ENCODE results near the gene KLLN. TPM values are rescaled to one million over a fixed set of nuclear protein-coding genes. Genes with fewer than 3 reads are reported as not detected.
"Not testable (repeated sequence)": the region's sequence is repeated elsewhere in the genome, so short reads cannot be mapped to it uniquely, and the experiment has no call there.

The KLLN gene
- total and polyA plus RNA-seq, 2 of the 13 experiments (the other 11 are each of a cell fraction or from before 2014, with no cell fraction given): 0.08 to 0.44 TPM

- TF ChIP-seq ZBTB4 (CRISPR knock-in tag; IDR thresholded peaks at IDR 0.05; ENCODE audit: borderline replicate concordance): no peak
- no peak; the same call in 1 of the 2 replicates for TF ChIP-seq MIER3 (CRISPR knock-in tag; IDR thresholded peaks at IDR 0.05; ENCODE audit: borderline replicate concordance)
- TF ChIP-seq ZNF776 (CRISPR knock-in tag; IDR thresholded peaks at IDR 0.05): peak; percentile 42; the same call in 1 of the 2 replicates
- TF ChIP-seq BORCS8-MEF2B (CRISPR knock-in tag; IDR thresholded peaks at IDR 0.05): peak; percentile 78
- no peak for TF ChIP-seq DMTF1 (CRISPR knock-in tag; IDR thresholded peaks at IDR 0.05)
- no peak for TF ChIP-seq NCOA5 (CRISPR knock-in tag; IDR thresholded peaks at IDR 0.05)
- no peak for TF ChIP-seq IKZF1 (IDR thresholded peaks at IDR 0.05)
- TF ChIP-seq PAWR (CRISPR knock-in tag; IDR thresholded peaks at IDR 0.05; ENCODE audit: borderline replicate concordance): no peak
- TF ChIP-seq MYNN (CRISPR knock-in tag; IDR thresholded peaks at IDR 0.05; ENCODE audit: low read depth): no peak
- TF ChIP-seq KLF9 (CRISPR knock-in tag; IDR thresholded peaks at IDR 0.05; ENCODE audit: low read depth): no peak
- peak; percentile 82 for TF ChIP-seq ZBTB44 (CRISPR knock-in tag; IDR thresholded peaks at IDR 0.05)
- 0 out of 2 replicates have a peak, but pooled peaks have one; percentile 57 for TF ChIP-seq ZNF343 (CRISPR knock-in tag; IDR thresholded peaks at IDR 0.05)
- TF ChIP-seq NCOA1 (CRISPR knock-in tag; IDR thresholded peaks at IDR 0.05): no peak
- peak; percentile 66; the same call in 1 of the 2 replicates for TF ChIP-seq ZNF747 (CRISPR knock-in tag; IDR thresholded peaks at IDR 0.05; ENCODE audit: borderline replicate concordance)
Observed at GRCh38 chr10:87863053-87863943, at the start of gene KLLN, which contains the start of gene PTEN (continued).

GRCh38 chr10:87903396-87903795, 40.1 kb upstream of the KLLN start:
- ATAC-seq; H4K20me1 ChIP-seq (ENCODE audit: insufficient read depth, low read length); CTCF ChIA-PET (ENCODE audit: low intra/inter-chr PET ratio, low total read pairs); H3K9me3 ChIP-seq (ENCODE audit: low read length); DNase-seq (ENCODE audit: low spot score); POLR2A ChIA-PET; H3K4me1 ChIP-seq (ENCODE audit: insufficient read depth, low read length); BruUV-seq (replicated peaks); H3K27ac ChIP-seq (ENCODE audit: extremely low read length, insufficient read depth, low read length); H3K4me3 ChIP-seq (replicated peaks in 1 of 3; ENCODE audit: insufficient read depth in 1 of 3, low read depth in 2 of 3, low read length in 3 of 3); H3K27me3 ChIP-seq (ENCODE audit: control insufficient read depth in 1 of 2, insufficient read depth in 2 of 2, low read length in 2 of 2); FAIRE-seq; H3K4me2 ChIP-seq (ENCODE audit: low read depth, low read length); H3K9ac ChIP-seq (ENCODE audit: insufficient read depth, low read depth, low read length); H2AFZ ChIP-seq (ENCODE audit: low read length); H3K79me2 ChIP-seq (ENCODE audit: insufficient read depth, low read length); intact Hi-C loops (cut with micrococcal nuclease; ENCODE audit: unreplicated experiment); in situ Hi-C loops (cut with HindIII; ENCODE audit: extremely low pct_ligation_motif_present, low pct_unique_long_range_greater_than_20kb): not testable (repeated sequence)
- WGBS (ENCODE audit: low lambda C conversion rate): 97% methylated on average over 7 of the region's 8 CpGs
- peaks cover 0 to 10% of the 10 kb centered on the region in 2 experiments; a peak in 4 of 5 replicates for H3K36me3 ChIP-seq (replicated peaks in 1 of 2; ENCODE audit: control insufficient read depth in 1 of 2, insufficient read depth in 2 of 2, low read length in 2 of 2)

All from HepG2 (cell line).